Common myeloid progenitor, CD34-positive (primary cell): ENCODE results near the gene PALLD.

Source experiments
- CTCF ChIA-PET: fragments of 350-600 bp; sonication (Branson Sonifier 250); formaldehyde crosslinking; loops from one replicate; lab custom pipeline; 2021; ENCODE audit warnings: antibody characterized with exemption; lab: Charles Lee
- POLR2A ChIA-PET: fragments of 350-600 bp; sonication (Branson Sonifier 250); formaldehyde crosslinking; loops from one replicate; lab custom pipeline; 2021; ENCODE audit warnings: antibody characterized with exemption; lab: Charles Lee
- DNase-seq, 3 donors: peaks; one replicate each; pipeline versions ENCODE4 v3.0.0 to v3.0.0-alpha.2; 2013
- H3K27ac ChIP-seq, 2 experiments: 1 replicate in 1 of 2; 2 replicates in 1 of 2; pipeline ENCODE4 v1.7.0; 2013; ENCODE audit warnings: inconsistent platforms in 2 of 2, low read length in 2 of 2, mild to moderate bottlenecking in 2 of 2, low read depth in 1 of 2, moderate library complexity in 1 of 2; ENCODE audit not compliant: severe bottlenecking in 2 of 2, insufficient read depth in 1 of 2, poor library complexity in 1 of 2
- H3K27me3 ChIP-seq, 5 experiments: replicated peaks in 2 of 5; 1 replicate in 3 of 5; 2 replicates in 2 of 5; pipeline versions ENCODE4 v1.6.1 to v1.7.0; 2013; ENCODE audit warnings: low read length in 4 of 5, mild to moderate bottlenecking in 2 of 5, moderate library complexity in 2 of 5, inconsistent platforms in 1 of 5; ENCODE audit not compliant: insufficient read depth in 5 of 5, control insufficient read depth in 4 of 5
- H3K36me3 ChIP-seq, 4 experiments: 1 replicate in 2 of 4; 2 replicates in 2 of 4; pipeline versions ENCODE4 v1.6.1 to v1.7.0; 2013; ENCODE audit warnings: low read length in 3 of 4, control low read depth in 1 of 4, mild to moderate bottlenecking in 1 of 4; ENCODE audit not compliant: control insufficient read depth in 4 of 4, insufficient read depth in 4 of 4
- H3K4me1 ChIP-seq, 4 experiments: 1 replicate in 3 of 4; 2 replicates in 1 of 4; pipeline versions ENCODE4 v1.6.1 to v1.7.1; 2013; ENCODE audit warnings: low read length in 3 of 4, mild to moderate bottlenecking in 3 of 4, control low read depth in 1 of 4, inconsistent platforms in 1 of 4, moderate library complexity in 1 of 4; ENCODE audit not compliant: control insufficient read depth in 4 of 4, insufficient read depth in 4 of 4; ENCODE audit errors: control extremely low read depth in 1 of 4
- H3K4me3 ChIP-seq, 7 experiments: 1 replicate in 4 of 7; 2 replicates in 3 of 7; pipeline versions ENCODE4 v1.5.1 to v1.7.0; 2013; ENCODE audit warnings: mild to moderate bottlenecking in 7 of 7, low read length in 6 of 7, moderate library complexity in 6 of 7, inconsistent platforms in 2 of 7, low read depth in 2 of 7, control low read depth in 1 of 7; ENCODE audit not compliant: insufficient read depth in 4 of 7, control insufficient read depth in 1 of 7; ENCODE audit errors: extremely low read depth in 1 of 7
- H3K9me3 ChIP-seq, 5 experiments: 1 replicate in 4 of 5; 2 replicates in 1 of 5; pipeline versions ENCODE4 v1.6.1 to v1.7.1; 2013; ENCODE audit warnings: low read length in 4 of 5, mild to moderate bottlenecking in 2 of 5, inconsistent platforms in 1 of 5, low read depth in 1 of 5, moderate library complexity in 1 of 5; ENCODE audit not compliant: control insufficient read depth in 4 of 5, insufficient read depth in 2 of 5; ENCODE audit errors: control extremely low read depth in 1 of 5
- WGBS: methylation state at CpG from one replicate; pipeline ENCODE4 v1.1.5; 2013; ENCODE audit not compliant: insufficient coverage; 5-methylcytosine and 5-hydroxymethylcytosine counted together

The PALLD gene

GRCh38 chr4:168737806-168738172 is 240.9 kb downstream of the PALLD start:
- peaks cover 0 to 2% (median 1%) of the 10 kb centered on the region in 4 experiments for H3K4me1 ChIP-seq
- no peaks in the 10 kb centered on the region for H3K9me3 ChIP-seq
- POLR2A ChIA-PET: no interaction called here
- no peak overlapping the region for H3K4me3 ChIP-seq
- 100% methylated on average over 4 of the region's 4 CpGs for WGBS
- CTCF ChIA-PET: no interaction called here
- H3K27ac ChIP-seq: no peak overlapping the region
- DNase-seq: no peak
- no peaks in the 10 kb centered on the region for H3K36me3 ChIP-seq
- no peaks in the 10 kb centered on the region for H3K27me3 ChIP-seq

- Histone ChIP-seq H3K4me1 (peaks cover 0 to 2% (median 1%) of the 10 kb centered on the region in 4 experiments), H3K36me3 (no peaks in the 10 kb centered on the region), H3K27ac (no peak overlapping the region), H3K27me3 (no peaks in the 10 kb centered on the region), H3K4me3 (no peak overlapping the region), H3K9me3 (no peaks in the 10 kb centered on the region)
- POLR2A ChIA-PET: no interaction called here
- WGBS: 58% methylated on average over 2 of the region's 2 CpGs
- DNase-seq: no peak
- CTCF ChIA-PET: no interaction called here
Observed at GRCh38 chr4:168739886-168740285, 243.0 kb downstream of the PALLD start.

- Histone ChIP-seq H3K27me3 (no peaks in the 10 kb centered on the region), H3K4me1 (peaks cover 0 to 2% (median 1%) of the 10 kb centered on the region in 4 experiments), H3K36me3 (no peaks in the 10 kb centered on the region), H3K4me3 (no peak overlapping the region), H3K27ac (no peak overlapping the region), H3K9me3 (no peaks in the 10 kb centered on the region)
- ChIA-PET CTCF (interaction anchor here (1.3 kb wide), 2 partner anchors 9 to 30 kb away, joined by 3 to 4 read pairs; no protein-coding TSS in a partner anchor), POLR2A (no interaction called here)
- DNase-seq: no peak
- no CpG with 5 or more reads among the region's 3 CpGs for WGBS
Observed at GRCh38 chr4:168740691-168741090, 243.8 kb downstream of the PALLD start.

- Histone ChIP-seq H3K27ac (no peak overlapping the region), H3K4me1 (peaks cover 0 to 2% (median 1%) of the 10 kb centered on the region in 4 experiments), H3K4me3 (no peak overlapping the region), H3K9me3 (no peaks in the 10 kb centered on the region), H3K36me3 (no peaks in the 10 kb centered on the region), H3K27me3 (no peaks in the 10 kb centered on the region)
- peak in 2 of 3 donors; percentile 58 for DNase-seq
- WGBS: 83% methylated on average over 8 of the region's 11 CpGs
- ChIA-PET CTCF (interaction anchor here (1.3 kb wide), 3 partner anchors 10 to 31 kb away, joined by 3 to 4 read pairs (median 4); no protein-coding TSS in a partner anchor), POLR2A (no interaction called here)
Observed at GRCh38 chr4:168741281-168742173, 244.7 kb downstream of the PALLD start.

GRCh38 chr4:168743131-168743530 is 246.3 kb downstream of the PALLD start:
- H3K4me1 ChIP-seq: peaks cover 0 to 2% (median 1%) of the 10 kb centered on the region in 4 experiments
- no peaks in the 10 kb centered on the region for H3K9me3 ChIP-seq
- ChIA-PET POLR2A (no interaction called here), CTCF (no interaction called here)
- DNase-seq: no peak
- 100% methylated on average over 1 of the region's 3 CpGs for WGBS
- no peak overlapping the region for H3K27ac ChIP-seq
- H3K36me3 ChIP-seq: no peaks in the 10 kb centered on the region
- H3K27me3 ChIP-seq: no peaks in the 10 kb centered on the region
- no peak overlapping the region for H3K4me3 ChIP-seq

- Histone ChIP-seq H3K27ac (no peak overlapping the region), H3K4me3 (no peak overlapping the region), H3K27me3 (no peaks in the 10 kb centered on the region), H3K9me3 (no peaks in the 10 kb centered on the region), H3K36me3 (no peaks in the 10 kb centered on the region), H3K4me1 (peaks cover 0 to 2% (median 1%) of the 10 kb centered on the region in 4 experiments)
- CTCF ChIA-PET: no interaction called here
- DNase-seq: no peak
- POLR2A ChIA-PET: no interaction called here
- 100% methylated on average over 1 of the region's 3 CpGs for WGBS
Observed at GRCh38 chr4:168743601-168744000, 246.7 kb downstream of the PALLD start.

- DNase-seq: no peak
- 100% methylated on average over 4 of the region's 5 CpGs for WGBS
- H3K4me3 ChIP-seq: no peak overlapping the region
- no peaks in the 10 kb centered on the region for H3K9me3 ChIP-seq
- no peaks in the 10 kb centered on the region for H3K36me3 ChIP-seq
- H3K27ac ChIP-seq: no peak overlapping the region
- peaks cover 0 to 2% (median 1%) of the 10 kb centered on the region in 4 experiments for H3K4me1 ChIP-seq
- ChIA-PET CTCF (no interaction called here), POLR2A (no interaction called here)
- H3K27me3 ChIP-seq: no peaks in the 10 kb centered on the region
Observed at GRCh38 chr4:168744021-168744420, 247.2 kb downstream of the PALLD start.
